ENCODE results near the gene ASB8.

GRCh38 chr12:48184549-48184922 lies 27.2 kb upstream of the ASB8 start:
- TF ChIP-seq POLR2A (IDR thresholded peaks at IDR 0.05) (no peak), CTCF (IDR thresholded peaks at IDR 0.05) (no peak)

Data from heart left ventricle (tissue), 13 donors.